Activated CD8-positive, alpha-beta memory T cell treated with anti-CD3 and anti-CD28 coated beads, Interleukin-2, amount 10 ng/mL, durations not matched to agents 7 days and 5 days (primary cell): Measurements from ENCODE around the gene PCGF1. TPM values are rescaled to one million over a fixed set of nuclear protein-coding genes. Genes with fewer than 3 reads are reported as not detected.

ENCODE experiments used
- ATAC-seq: fragments of 150-1000 bp; cut with Tn5 transposase; one replicate; pipeline ENCODE4 v1.10.0; 2021; ENCODE audit warnings: moderate library complexity
- CTCF ChIA-PET: fragments of 350-600 bp; sonication (Branson Sonifier 250); formaldehyde crosslinking; loops from one replicate; lab custom pipeline; 2021; ENCODE audit warnings: antibody characterized with exemption; lab: Charles Lee
- DNase-seq: peaks from one replicate; pipeline ENCODE4 v3.0.0-alpha.2; 2020
- H3K27ac Mint-ChIP-seq: one replicate; pipeline ENCODE4 v1.8.0; 2021; ENCODE audit warnings: mild to moderate bottlenecking, mixed read lengths
- H3K27me3 Mint-ChIP-seq: one replicate; pipeline ENCODE4 v1.8.0; 2021; ENCODE audit warnings: mixed read lengths
- H3K36me3 Mint-ChIP-seq: one replicate; pipeline ENCODE4 v1.8.0; 2021; ENCODE audit warnings: mild to moderate bottlenecking, mixed read lengths
- H3K4me1 Mint-ChIP-seq: one replicate; pipeline ENCODE4 v1.8.0; 2021; ENCODE audit warnings: mixed read lengths
- H3K4me3 Mint-ChIP-seq: one replicate; pipeline ENCODE4 v1.8.0; 2021; ENCODE audit warnings: mild to moderate bottlenecking, moderate library complexity, mixed read lengths
- H3K9me3 Mint-ChIP-seq: one replicate; pipeline ENCODE4 v1.8.0; 2022; ENCODE audit warnings: low read depth, mixed read lengths
- total RNA-seq, 2 experiments: library from RNA; stranded (reverse); gene quantifications; one replicate each; pipeline ENCODE4 v1.2.3, GENCODE V29; 2021

PCGF1 gene
- total RNA-seq, 2 experiments from 2014 or later = 15.5 to 34.0 TPM

- H3K27ac Mint-ChIP-seq = no peak overlapping the region
Observed at GRCh38 chr2:74522516-74522915, 15.0 kb upstream of the PCGF1 start.

GRCh38 chr2:74516650-74517049, 9.2 kb upstream of the PCGF1 start:
- H3K27me3 Mint-ChIP-seq = peaks cover 81% of the 10 kb centered on the region
- ATAC-seq = no peak
- no peak for DNase-seq
- peaks cover 5% of the 10 kb centered on the region for H3K36me3 Mint-ChIP-seq
- H3K9me3 Mint-ChIP-seq = no peaks in the 10 kb centered on the region
- H3K27ac Mint-ChIP-seq = peak overlapping the region; percentile 23
- peak overlapping the region; percentile 62 for H3K4me3 Mint-ChIP-seq
- peaks cover 27% of the 10 kb centered on the region for H3K4me1 Mint-ChIP-seq
- CTCF ChIA-PET = interaction anchor here (0.9 to 3.4 kb wide), 4 partner anchors 10 to 34 kb away, joined by 4 to 12 read pairs (median 6); partner anchors contain the start of genes AUP1, CCDC142, DQX1 and HTRA2

More at GRCh38 chr2:74522516-74522915, 15.0 kb upstream of the PCGF1 start:
- Mint-ChIP-seq H3K36me3 (peaks cover 19% of the 10 kb centered on the region), H3K4me3 (no peak overlapping the region), H3K9me3 (no peaks in the 10 kb centered on the region), H3K4me1 (peaks cover 11% of the 10 kb centered on the region), H3K27me3 (peaks cover 38% of the 10 kb centered on the region)
- peak; percentile 28 for ATAC-seq
- DNase-seq = no peak
- CTCF ChIA-PET = interaction anchor here (1.2 to 1.8 kb wide), 4 partner anchors 10 to 63 kb away, joined by 3 to 8 read pairs (median 4); no protein-coding TSS in a partner anchor

- Mint-ChIP-seq H3K36me3 (peaks cover 5% of the 10 kb centered on the region), H3K9me3 (no peaks in the 10 kb centered on the region), H3K27me3 (peaks cover 86% of the 10 kb centered on the region), H3K4me3 (peak overlapping the region; percentile 62), H3K27ac (no peak overlapping the region), H3K4me1 (peaks cover 32% of the 10 kb centered on the region)
- ATAC-seq = peak; percentile 82
- CTCF ChIA-PET = interaction anchor here (0.9 to 4.2 kb wide), 5 partner anchors 9 to 33 kb away, joined by 4 to 21 read pairs (median 7); partner anchors contain the start of genes AUP1, CCDC142, DQX1 and HTRA2
- DNase-seq = peak; percentile 83
Observed at GRCh38 chr2:74515981-74516633, 8.6 kb upstream of the PCGF1 start.

- Mint-ChIP-seq H3K9me3 (no peaks in the 10 kb centered on the region), H3K4me1 (peaks cover 35% of the 10 kb centered on the region), H3K4me3 (peak overlapping the region; percentile 62), H3K36me3 (peaks cover 5% of the 10 kb centered on the region), H3K27me3 (peaks cover 84% of the 10 kb centered on the region), H3K27ac (no peak overlapping the region)
- CTCF ChIA-PET = interaction anchor here (1.4 to 4.2 kb wide), 5 partner anchors 9 to 71 kb away, joined by 3 to 21 read pairs (median 4); partner anchors contain the start of genes AUP1 and HTRA2
- no peak for DNase-seq
- ATAC-seq = no peak
Observed at GRCh38 chr2:74515271-74515980, 7.9 kb upstream of the PCGF1 start.

GRCh38 chr2:74514368-74515270, 7.1 kb upstream of the PCGF1 start, which contains the start of gene TLX2:
TSS of gene TLX2 (plus strand) at chr2:74514450. CDS start at chr2:74514807, 357 bp downstream.
- H3K27ac Mint-ChIP-seq = no peak within 1 kb of the TSS
- CTCF ChIA-PET = interaction anchor here (0.8 to 4.2 kb wide), 8 partner anchors 8 to 72 kb away, joined by 3 to 21 read pairs (median 4); partner anchors contain the start of genes AUP1, DQX1 and HTRA2
- peak within 1 kb of the TSS; percentile 62 for H3K4me3 Mint-ChIP-seq
- peaks cover 39% of the 10 kb centered on the region for H3K4me1 Mint-ChIP-seq
- peaks cover 5% of the 10 kb centered on the region for H3K36me3 Mint-ChIP-seq
- no peaks in the 10 kb centered on the region for H3K9me3 Mint-ChIP-seq
- H3K27me3 Mint-ChIP-seq = peaks cover 78% of the 10 kb centered on the region
- DNase-seq = no peak
- peak; percentile 29 for ATAC-seq

GRCh38 chr2:74513605-74514367, 6.3 kb upstream of the PCGF1 start:
- H3K36me3 Mint-ChIP-seq = peaks cover 5% of the 10 kb centered on the region

GRCh38 chr2:74512744-74513604, 5.5 kb upstream of the PCGF1 start:
- ATAC-seq = no peak
- CTCF ChIA-PET = interaction anchor here (0.7 to 4.2 kb wide), 5 partner anchors 9 to 53 kb away, joined by 3 to 21 read pairs (median 4); partner anchors contain the start of gene LBX2
- H3K36me3 Mint-ChIP-seq = peaks cover 5% of the 10 kb centered on the region
- no peak overlapping the region for H3K27ac Mint-ChIP-seq
- peaks cover 62% of the 10 kb centered on the region for H3K27me3 Mint-ChIP-seq
- peaks cover 45% of the 10 kb centered on the region for H3K4me1 Mint-ChIP-seq
- H3K9me3 Mint-ChIP-seq = no peaks in the 10 kb centered on the region
- H3K4me3 Mint-ChIP-seq = peak overlapping the region; percentile 46
- no peak for DNase-seq

More at GRCh38 chr2:74513605-74514367, 6.3 kb upstream of the PCGF1 start:
- no peak overlapping the region for H3K27ac Mint-ChIP-seq
- DNase-seq = no peak
- peak; percentile 44 for ATAC-seq
- H3K4me3 Mint-ChIP-seq = peak overlapping the region; percentile 46
- CTCF ChIA-PET = interaction anchor here (0.8 to 4.2 kb wide), 8 partner anchors 10 to 73 kb away, joined by 3 to 21 read pairs (median 4); partner anchors contain the start of genes DQX1 and LBX2
- H3K9me3 Mint-ChIP-seq = no peaks in the 10 kb centered on the region
- H3K27me3 Mint-ChIP-seq = peaks cover 70% of the 10 kb centered on the region
- H3K4me1 Mint-ChIP-seq = peaks cover 39% of the 10 kb centered on the region

- Mint-ChIP-seq H3K36me3 (peaks cover 3% of the 10 kb centered on the region), H3K4me3 (no peak overlapping the region), H3K4me1 (peaks cover 48% of the 10 kb centered on the region), H3K9me3 (no peaks in the 10 kb centered on the region), H3K27ac (no peak overlapping the region), H3K27me3 (peaks cover 45% of the 10 kb centered on the region)
- ATAC-seq = no peak
- CTCF ChIA-PET = interaction anchor here (4.2 kb wide), 1 partner anchor 7 kb away, joined by 21 read pairs; no protein-coding TSS in a partner anchor
- no peak for DNase-seq
Observed at GRCh38 chr2:74511104-74511989, 3.9 kb upstream of the PCGF1 start.

GRCh38 chr2:74510272-74510671, 2.8 kb upstream of the PCGF1 start:
- Mint-ChIP-seq H3K4me3 (no peak overlapping the region), H3K27me3 (peaks cover 36% of the 10 kb centered on the region), H3K36me3 (peaks cover 3% of the 10 kb centered on the region), H3K9me3 (no peaks in the 10 kb centered on the region), H3K27ac (no peak overlapping the region), H3K4me1 (peaks cover 46% of the 10 kb centered on the region)
- ATAC-seq (no peak), DNase-seq (no peak)
- CTCF ChIA-PET = interaction anchor here (0.6 to 2.3 kb wide), 5 partner anchors 10 to 37 kb away, joined by 3 to 6 read pairs (median 4); partner anchors contain the start of genes CCDC142, LBX2, MRPL53 and TTC31

GRCh38 chr2:74507926-74508520, 528 bp upstream of the PCGF1 start:
- DNase-seq (no peak), ATAC-seq (no peak)
- Mint-ChIP-seq H3K4me1 (peaks cover 54% of the 10 kb centered on the region), H3K4me3 (peak overlapping the region; percentile 90), H3K9me3 (no peaks in the 10 kb centered on the region), H3K36me3 (peaks cover 10% of the 10 kb centered on the region), H3K27ac (peak overlapping the region; percentile 99), H3K27me3 (peaks cover 26% of the 10 kb centered on the region)
- CTCF ChIA-PET = interaction anchor here (1.2 to 2.5 kb wide), 8 partner anchors 15 to 79 kb away, joined by 3 to 14 read pairs (median 5); partner anchors contain the start of genes CCDC142, INO80B, MRPL53 and TTC31
